ENCODE results near the gene ARHGEF39.

GRCh38 chr9:35618854-35619799 is 45.9 kb downstream of the ARHGEF39 start:
- TF ChIP-seq EZH2 (IDR thresholded peaks at IDR 0.05): no peak
- no peak for TF ChIP-seq POLR2AphosphoS5 (IDR thresholded peaks at IDR 0.05; ENCODE audit: borderline replicate concordance, low read depth, low read length)

Data from SK-N-MC (cell line).